LHCN-M2 (cell line): ENCODE measurements around the gene MPST. TPM values are rescaled to one million over a fixed set of nuclear protein-coding genes. Genes with fewer than 3 reads are reported as not detected.
"Not testable (repeated sequence)": the region's sequence is repeated elsewhere in the genome, so short reads cannot be mapped to it uniquely, and the experiment has no call there.

ENCODE experiments used
- DNase-seq: peaks from one replicate; pipeline ENCODE4 v3.0.0-alpha.2; 2012; ENCODE audit warnings: low read depth
- polyA plus RNA-seq: library from polyadenylated mRNA; unstranded; fragments of >200 nt; gene quantifications from one replicate; pipeline ENCODE4 v1.2.1, GENCODE V29; 2012; ENCODE audit warnings: missing spikeins
- total RNA-seq: library from RNA; depleted of rRNA; stranded (reverse); fragments of >200 nt; gene quantifications from 2 replicates; pipeline ENCODE4 v1.2.3, GENCODE V29; 2014; rRNA removed

MPST gene
- total RNA-seq: 46.4 and 61.3 TPM in 2 replicates
- 28.6 TPM for polyA plus RNA-seq

- DNase-seq: peak; percentile 47
Observed at GRCh38 chr22:37019309-37020191, at the start of gene MPST, which contains the start of gene TST. Gene MPST (plus strand): TSS chr22:37019742. CDS start chr22:37019837, 95 bp downstream. Gene TST (minus strand): TSS chr22:37019447. CDS start chr22:37018732, 715 bp downstream.

GRCh38 chr22:36971341-36972125, 48.0 kb upstream of the MPST start:
- no peak for DNase-seq

GRCh38 chr22:36976606-36977005, 42.9 kb upstream of the MPST start:
- DNase-seq: no peak

GRCh38 chr22:36977401-36977861, 42.1 kb upstream of the MPST start:
- DNase-seq: peak; percentile 39

GRCh38 chr22:36977947-36978660, 41.4 kb upstream of the MPST start:
- DNase-seq: peak; percentile 69

GRCh38 chr22:36979016-36979910, 40.3 kb upstream of the MPST start:
- no peak for DNase-seq

GRCh38 chr22:36981247-36981775, 38.2 kb upstream of the MPST start:
- no peak for DNase-seq

- DNase-seq: no peak
Observed at GRCh38 chr22:36982136-36982535, 37.4 kb upstream of the MPST start.

GRCh38 chr22:36985211-36985889, 34.2 kb upstream of the MPST start:
- DNase-seq: no peak

- DNase-seq: no peak
Observed at GRCh38 chr22:36986242-36986821, 33.2 kb upstream of the MPST start.

GRCh38 chr22:36988075-36988832, 31.3 kb upstream of the MPST start:
- no peak for DNase-seq

GRCh38 chr22:36989012-36989411, 30.5 kb upstream of the MPST start:
- not testable (repeated sequence) for DNase-seq

GRCh38 chr22:36990457-36990856, 29.1 kb upstream of the MPST start:
- no peak for DNase-seq

- no peak for DNase-seq
Observed at GRCh38 chr22:36991206-36991605, 28.3 kb upstream of the MPST start.

GRCh38 chr22:36997746-36998145, 21.8 kb upstream of the MPST start:
- DNase-seq: no peak

- DNase-seq: peak; percentile 22
Observed at GRCh38 chr22:36998620-36999351, 20.8 kb upstream of the MPST start.

- DNase-seq: no peak
Observed at GRCh38 chr22:36999463-36999862, 20.1 kb upstream of the MPST start.
